GM20431 (cell line): ENCODE data around the gene SPATA25.
"Not testable (repeated sequence)": the region's sequence is repeated elsewhere in the genome, so short reads cannot be mapped to it uniquely, and the experiment has no call there.

Experiments used
- in situ Hi-C: fragments of 300-500 bp; cut with MseI, MboI; formaldehyde crosslinking; loops from one replicate; pipeline ENCODE4 v1.15.0; 2020; ENCODE audit warnings: low sequenced_read_pairs; ENCODE audit not compliant: unreplicated experiment

SPATA25 gene, protein sequence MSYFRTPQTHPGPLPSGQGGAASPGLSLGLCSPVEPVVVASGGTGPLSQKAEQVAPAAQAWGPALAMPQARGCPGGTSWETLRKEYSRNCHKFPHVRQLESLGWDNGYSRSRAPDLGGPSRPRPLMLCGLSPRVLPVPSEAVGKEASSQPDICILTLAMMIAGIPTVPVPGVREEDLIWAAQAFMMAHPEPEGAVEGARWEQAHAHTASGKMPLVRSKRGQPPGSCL

DNA sequence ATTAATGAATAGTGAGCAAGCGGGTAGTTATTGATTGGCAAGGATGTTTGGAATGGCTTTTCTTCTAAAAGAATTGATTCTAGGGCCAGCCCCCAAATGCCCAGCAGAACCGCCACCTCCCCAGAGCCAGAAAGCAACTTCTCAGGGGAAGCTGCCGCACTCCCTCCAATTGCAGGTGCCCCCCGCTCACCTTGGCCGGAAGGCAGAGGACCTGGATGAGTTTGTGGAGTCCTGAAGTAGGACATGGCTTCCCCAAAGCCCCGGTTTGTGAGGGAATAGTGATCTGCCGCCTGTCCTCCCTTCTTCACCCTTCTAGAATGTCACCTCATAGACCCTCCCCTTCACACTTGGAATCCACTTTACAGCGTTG is at the start of gene SPATA25:
SPATA25 (minus strand) TSS at position 277 of the 370 bp plus-strand sequence; CDS start at position 245, 32 bp downstream.
- in situ Hi-C loops, result no loop called here

DNA sequence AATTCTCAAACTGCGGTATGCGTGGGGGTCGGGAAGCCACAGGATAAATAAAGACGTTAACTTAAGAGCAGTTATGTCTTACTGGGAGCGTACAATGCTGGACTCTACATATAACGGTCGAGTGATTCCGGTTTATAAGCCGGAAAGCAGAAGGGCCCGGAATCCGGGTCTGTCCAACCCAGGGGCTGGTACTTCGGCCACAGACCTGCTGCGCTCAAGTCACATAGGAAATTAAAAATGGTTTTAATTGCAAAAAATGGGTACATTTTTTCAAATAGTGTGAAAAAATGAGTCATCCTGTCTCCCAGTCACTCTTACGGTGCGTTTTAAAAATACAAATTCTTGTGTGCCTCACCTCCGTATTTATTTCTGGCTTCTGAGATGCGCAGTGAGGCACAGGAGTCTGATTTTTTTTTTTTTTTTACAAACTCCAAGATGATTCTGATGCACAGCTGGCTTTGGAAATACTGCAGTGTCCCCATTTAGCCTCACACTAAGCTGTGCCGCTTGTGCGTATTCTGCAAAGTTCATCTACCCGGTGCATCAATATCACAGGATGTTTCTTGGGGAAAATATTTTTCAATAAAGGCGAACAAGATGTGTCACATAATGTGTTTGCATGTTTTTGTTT is 48.1 kb upstream of the SPATA25 start:
- in situ Hi-C loops, result no loop called here

DNA sequence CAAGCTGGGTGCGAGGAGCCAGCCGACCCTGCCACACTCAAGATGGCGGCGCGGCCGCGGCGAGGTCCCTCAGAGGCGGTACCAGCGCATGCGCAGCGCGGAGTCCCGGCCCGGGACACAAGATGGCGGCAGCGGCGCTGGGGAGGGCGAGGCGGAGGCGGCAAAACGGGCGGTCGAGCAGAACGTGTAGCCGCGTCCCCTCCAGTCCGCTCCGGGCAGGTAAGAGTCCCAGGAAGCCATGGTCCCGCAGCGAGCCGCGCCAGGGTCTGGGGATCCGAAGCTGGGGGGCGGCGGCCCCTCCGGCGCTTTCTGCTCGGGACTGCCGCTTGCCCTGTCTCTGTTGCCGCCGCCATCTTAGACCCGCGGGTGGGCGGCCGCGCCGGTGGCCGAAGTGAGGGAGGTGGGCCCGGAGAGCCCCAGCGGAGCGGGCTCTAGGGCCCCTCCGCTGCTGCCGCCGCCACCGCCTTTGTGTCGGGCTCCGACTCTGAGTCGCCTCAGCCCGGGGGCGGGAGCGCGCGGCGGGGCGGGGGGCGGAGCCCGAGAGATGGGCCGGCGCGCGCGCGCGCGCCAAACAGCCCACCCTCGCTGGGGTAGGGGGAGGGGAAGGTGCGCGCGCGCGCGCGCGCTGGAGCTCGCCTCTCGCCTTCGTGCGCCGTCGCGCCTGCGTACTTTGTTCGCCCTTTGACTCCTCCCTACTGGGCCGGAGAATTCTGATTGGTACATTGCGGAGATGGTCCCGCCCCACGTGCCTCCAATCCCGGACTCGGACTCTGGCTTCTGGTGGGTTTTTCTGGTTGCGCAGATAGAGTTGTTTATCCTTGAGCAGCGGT is 47.4 kb upstream of the SPATA25 start, which contains the start of gene PCIF1:
PCIF1 (plus strand) TSS at position 98 of the 830 bp plus-strand sequence. CDS start 4,317 bp downstream, outside the sequence.
- in situ Hi-C loops, result no loop called here

DNA sequence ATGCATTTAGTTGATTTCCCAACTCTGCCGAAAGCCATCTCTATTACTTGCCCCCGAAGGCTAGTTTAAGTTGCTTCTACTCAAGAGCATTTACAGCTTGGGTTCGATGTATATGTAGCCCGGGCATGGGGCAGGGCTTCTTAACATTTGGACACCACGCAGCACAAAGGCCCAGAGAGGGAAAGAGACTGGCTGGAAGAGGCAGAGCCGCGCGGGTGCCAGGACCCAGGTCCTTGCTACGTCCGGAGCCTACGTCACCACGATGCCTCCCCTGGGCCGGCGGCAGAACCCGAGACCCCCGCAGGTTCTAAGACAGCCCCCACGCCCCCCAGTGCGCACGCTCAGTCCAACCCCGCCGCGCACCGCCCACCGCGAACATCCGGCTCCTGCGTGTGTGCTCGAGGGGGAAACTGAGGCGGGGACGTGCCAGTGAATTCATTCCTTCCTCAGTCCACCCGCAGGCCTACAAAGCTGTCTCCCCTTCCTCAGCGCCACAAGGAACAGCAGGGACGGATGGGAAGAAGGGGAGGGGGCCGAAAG is 46.7 kb upstream of the SPATA25 start:
- in situ Hi-C loops, result no loop called here

DNA sequence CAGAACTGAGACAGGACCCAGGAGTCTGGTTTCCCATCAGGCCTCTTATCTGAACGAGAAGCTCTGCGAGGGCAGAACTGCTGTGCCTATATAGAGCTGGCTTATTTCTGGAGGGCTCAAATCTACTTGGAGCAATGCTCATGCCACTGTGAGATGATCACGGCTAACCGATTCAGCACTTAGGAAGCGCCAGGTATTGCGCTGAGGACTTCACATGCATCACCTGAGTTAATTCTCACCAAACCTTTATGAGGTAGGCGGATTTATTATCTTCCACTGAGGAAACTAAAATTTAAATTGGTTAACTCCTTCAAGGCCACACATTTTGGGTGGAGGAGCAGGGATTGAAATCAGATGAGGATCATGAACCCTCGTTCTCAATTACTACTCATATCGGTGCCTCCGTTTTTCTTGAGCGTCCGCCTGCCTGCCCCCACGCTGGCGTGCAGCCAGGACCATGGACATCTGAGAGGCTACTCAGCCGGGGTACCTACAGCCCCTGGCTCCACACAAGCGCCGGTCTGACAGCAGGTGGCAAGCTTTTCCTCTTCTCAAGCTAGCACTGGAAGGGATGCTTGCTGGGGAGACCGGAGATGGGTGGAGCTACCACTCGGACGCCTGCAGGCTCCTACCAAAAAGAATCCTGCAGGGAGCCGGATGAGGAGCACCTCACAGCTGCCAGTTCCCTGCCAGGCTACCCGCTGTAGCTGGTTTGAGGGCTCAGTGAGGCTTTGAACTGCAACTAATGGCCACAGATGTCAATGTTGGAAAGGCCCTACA is 46.0 kb upstream of the SPATA25 start:
- in situ Hi-C loops, result no loop called here

DNA sequence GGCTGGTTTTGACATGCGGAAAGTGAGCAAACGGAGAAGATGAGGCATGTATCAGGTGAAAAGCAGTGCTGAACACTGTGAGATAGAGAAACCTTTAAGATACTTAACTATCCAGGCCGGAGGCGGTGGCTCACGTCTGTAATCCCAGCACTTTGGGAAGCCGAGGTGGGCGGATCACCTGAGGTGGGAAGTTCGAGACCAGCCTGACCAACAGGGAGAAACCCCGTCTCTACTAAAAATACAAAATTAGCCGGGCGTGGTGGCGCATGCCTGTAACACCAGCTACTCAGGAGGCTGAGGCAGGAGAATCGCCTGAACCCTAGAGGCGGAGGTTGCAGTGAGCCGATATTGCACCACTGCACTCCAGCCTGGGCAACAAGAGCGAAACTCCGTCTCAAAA is 44.3 kb upstream of the SPATA25 start:
- in situ Hi-C loops, result not testable (repeated sequence)

DNA sequence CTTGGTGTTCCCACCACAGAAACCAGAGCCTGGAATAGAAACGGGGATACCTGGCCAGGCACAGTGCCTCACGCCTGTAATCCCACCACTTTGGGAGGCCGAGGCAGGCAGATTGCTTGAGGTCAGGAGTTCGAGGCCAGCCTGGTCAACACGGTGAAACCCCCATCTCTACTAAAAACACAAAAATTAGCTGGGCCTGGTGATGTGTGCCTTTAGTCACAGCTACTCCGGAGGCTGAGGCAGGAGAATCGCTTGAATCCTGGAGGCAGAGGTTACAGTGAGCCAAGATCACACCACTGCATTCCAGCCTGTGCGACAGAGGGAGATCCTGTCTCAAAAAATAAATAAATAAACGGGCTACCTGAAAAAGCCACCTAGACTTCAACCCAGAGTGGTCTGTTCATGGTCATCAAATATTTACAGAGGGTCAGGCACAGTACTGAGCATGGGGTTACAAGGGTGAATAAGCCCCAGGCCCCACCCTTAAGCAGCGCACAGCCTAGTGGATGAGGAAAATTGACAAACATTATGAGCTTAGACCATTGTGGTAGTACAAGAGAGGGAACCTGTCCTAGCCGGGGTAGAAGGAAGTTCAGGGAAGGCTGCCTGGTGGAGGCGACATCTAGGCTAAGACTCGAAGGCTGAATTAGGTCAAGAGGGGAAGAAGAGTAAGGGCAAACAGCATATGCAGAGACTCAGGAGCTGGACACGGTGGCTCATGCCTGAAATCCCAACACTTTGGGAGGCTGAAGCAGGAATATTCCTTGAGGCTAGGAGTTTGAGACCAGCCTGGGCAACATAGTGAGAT is 39.9 kb upstream of the SPATA25 start:
- in situ Hi-C loops, result no loop called here

DNA sequence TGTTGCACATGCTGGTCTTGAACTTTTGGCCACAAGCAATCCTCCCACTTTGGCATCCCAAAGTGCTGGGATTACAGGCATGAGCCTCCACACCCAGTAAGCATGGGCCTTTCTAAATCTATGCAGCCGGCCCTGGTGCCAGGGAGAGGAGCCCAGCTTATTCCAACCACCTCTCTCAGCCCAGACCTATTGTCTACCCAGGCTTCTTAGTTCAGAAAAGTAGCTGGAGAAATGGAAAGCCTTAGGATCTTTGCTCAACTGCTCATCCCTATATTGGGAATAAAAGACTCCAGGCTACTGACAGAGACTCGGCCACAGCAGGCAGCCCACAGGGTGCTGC is 39.3 kb upstream of the SPATA25 start:
- in situ Hi-C loops, result no loop called here

DNA sequence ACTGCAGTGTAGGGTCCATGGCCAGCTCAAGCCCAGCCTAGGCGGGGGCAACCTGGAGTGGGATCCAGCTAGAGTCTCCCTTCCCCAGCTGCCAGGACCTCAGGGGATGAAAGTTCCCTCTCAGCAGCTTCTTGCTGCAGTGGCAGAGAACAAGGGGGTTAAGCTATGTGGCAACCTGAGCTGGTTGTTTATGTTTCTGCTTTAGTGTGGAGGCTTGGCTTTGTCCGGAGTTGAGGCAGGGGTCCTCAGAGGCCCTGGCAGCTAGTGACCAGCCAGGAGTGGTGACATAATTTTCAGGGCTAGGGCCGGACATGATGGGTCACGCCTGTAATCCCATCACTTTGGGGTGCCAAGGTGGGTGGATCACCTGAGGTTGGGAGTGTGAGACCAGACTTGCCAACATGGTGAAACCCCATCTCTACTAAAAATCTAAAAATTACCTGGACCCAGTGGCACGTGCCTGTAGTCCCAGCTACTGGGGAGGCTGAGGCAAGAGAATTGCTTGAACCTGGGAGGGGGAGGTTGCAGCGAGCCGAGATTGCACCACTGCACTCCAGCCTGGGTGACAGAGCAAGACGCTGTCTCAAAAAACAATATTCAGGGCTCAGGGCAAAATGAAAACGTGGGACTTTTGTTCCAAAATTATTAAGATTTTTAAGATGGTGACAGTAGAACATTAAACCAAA is 38.5 kb upstream of the SPATA25 start:
- in situ Hi-C loops, result no loop called here

DNA sequence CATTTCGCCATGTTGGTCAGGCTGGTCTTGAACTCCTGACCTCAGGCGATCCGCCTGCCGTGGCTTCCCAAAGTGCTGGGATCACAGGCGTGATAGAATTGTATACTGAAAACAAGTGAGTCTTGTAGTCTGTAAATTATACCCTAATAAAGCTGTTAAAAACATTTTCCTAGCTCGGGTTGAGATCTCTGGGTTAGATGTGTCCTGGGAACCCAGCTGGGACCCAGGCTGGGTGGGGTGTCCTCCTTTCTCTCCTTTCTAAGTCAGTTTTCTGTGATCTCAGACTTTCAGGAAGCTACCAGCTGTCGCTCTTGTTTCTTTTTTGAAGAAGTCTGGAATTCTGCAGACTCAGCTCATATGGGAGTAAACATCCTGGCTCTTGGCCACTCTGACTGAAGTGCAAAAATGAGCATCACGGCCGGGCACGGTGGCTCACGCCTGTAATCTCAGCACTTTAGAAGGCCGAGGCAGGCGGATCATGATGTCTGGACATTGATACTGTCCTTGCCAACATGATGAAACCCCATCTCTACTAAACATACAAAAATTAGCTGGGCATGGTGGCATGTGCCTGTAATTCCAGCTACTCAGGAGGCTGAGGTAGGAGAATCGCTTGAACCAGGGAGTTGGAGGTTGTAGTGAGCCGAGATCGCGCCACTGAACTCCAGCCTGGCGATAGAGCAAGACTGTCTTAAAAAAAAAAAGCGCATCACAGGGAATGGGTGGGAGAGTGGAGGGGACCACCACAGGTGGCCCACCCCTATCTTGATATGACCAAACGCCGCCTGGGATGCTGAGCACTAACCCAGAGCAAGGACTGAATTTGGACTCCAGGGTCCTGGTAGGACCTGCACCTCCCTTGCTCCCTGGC is 37.2 kb upstream of the SPATA25 start:
- in situ Hi-C loops, result no loop called here

DNA sequence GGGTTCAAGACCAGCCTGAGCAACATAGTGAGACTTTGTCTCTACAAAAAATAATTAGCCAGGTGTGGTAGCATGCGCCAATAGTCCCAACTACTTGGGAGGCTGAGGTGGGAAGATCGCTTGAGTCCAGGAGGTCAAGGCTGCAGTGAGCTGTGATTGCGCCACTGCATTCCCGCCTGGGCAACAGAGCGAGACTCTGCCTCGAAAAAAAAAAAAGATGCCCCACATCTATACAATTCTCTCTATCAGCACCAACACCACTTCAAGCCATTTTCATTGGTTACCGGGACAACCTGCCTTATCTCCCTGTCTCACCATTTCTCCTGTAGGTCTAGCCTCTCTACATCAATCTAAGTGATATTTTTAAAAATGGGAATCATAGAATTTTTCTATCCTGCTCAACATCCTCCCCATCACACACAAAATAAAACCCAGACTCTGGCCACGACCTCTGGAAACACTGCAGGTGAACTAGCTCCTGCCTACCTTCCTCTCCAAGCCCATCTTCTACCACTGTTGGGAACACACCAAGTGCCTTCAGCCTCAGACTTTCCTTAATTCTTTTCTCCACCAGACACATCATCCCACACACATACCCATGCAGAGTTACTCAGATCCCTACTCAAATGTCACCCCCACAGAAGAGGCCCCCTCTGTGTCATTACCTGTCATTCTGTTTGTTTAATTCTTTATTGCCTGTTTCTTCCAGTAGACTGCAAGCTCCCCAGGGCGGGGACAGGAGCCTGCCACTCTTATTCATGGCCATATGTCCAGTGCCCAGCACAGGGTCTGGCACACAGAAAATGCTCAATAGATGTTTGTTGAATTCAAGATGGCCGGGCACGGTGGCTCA is 34.1 kb upstream of the SPATA25 start:
- in situ Hi-C loops, result no loop called here

DNA sequence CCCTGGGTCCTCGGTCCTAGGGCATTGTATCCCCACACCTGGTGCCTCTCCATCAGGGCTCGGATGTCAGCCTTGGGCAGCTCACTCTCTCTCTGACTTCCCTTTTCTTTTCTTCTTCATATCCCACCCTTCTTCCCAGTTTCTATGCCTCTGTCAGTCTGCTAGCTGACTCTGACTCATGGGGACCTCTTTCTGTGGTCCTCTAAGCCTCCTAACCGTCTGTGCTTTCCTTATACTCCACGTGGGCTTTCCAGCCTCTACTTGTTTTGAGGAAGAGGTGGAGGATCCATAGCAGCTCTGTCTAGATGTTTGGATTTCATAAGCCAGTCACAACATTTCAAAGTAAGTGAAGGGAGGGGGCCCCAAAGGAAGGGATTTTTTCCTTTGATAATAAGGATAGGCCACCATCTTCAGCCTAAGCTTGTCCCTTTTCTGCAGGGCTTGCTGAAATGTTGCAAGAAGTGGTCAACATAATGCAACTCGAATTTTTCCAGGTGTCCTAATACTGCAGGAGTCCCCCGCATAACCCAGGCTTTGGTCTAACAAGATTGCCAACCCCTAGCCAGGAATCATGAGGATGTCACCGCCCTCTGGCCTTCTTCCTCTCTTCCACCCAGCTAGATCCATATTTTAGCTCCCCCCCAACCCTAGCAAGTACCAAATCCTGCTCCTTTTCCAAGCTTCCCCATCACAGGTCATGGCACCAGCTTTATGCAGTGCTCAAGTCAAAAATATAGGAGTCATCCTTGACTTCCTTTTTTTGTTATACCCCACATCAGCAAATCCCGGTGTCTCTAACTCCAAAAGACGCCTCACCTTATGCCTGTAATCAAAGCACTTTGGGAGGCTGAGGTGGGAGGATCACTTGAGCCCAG is 33.3 kb upstream of the SPATA25 start:
- in situ Hi-C loops, result no loop called here

DNA sequence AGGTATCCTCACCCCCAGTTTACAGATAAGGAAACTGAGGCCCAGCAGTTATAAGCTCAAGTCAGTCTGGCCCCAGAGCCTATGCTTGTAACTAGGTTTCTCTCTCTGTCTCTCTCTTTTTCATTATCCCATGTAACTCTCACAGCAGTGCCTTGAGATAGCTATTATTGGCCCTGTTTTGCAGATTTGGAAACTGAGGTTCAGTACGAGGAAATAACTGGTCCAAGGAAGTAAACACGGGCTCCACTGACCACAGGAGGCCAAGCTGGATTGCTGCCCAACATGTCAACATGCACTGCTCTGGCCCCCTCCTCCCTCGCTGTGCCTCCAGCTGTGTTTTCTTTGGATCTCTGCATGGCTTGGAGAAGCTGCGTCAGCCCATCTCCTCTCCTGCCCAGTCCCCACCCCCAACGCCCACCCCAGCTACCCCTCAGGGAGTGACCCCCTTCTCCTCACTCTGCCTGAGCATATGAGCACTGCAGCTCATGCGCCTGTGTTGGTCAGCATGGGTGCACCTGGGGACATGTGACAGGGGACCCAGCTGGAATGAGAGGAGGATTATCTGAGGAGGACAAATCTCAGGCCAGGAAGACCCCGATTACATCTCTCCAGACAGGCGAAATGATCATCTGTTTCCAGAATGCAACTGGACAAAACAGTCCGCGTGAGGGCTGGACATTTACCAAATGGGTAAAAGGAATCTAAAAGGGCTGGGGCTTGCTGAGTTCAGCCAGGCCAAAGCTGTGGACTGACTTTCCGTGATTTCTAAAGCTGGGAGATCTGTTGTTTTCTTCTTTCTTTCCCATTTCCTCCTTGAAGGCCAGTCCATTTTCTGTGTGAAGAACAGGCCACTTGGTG is 32.3 kb upstream of the SPATA25 start:
- in situ Hi-C loops, result no loop called here

DNA sequence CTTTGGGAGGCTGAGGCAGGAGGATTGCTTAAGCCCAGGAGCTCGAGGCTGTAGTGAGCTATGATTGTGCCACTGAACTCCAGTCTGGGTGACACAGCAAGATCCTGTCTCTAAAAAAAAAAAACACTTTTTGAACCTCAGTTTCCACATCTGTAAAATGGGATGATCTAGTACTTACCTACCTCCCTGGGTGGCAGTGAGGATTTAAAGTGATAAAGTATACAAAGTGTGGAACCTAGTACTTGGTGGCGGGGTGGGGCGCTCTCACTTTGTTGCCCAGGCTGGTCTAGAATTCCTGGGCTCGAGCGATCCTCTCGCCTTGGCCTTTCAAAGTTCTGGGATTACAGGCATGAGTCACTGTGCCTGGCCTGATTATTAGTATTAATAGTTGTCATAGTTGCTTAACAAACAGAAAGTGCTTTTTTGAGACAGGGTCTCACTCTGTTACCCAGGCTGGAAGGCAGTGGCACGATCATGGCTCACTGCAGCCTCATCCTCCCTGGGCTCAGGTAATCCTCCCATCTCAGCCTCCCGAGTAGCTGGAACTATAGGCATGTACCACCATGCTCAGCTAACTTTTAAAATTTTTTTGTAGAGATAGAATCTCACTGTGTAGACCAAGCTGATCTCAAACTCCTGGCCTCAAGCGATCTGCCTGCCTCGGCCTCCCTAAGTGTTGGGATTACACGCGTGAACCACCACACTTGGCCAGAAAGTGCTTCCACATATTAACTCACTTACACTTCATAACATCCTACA is 31.5 kb upstream of the SPATA25 start:
- in situ Hi-C loops, result no loop called here
